HUES48 (cell line): ENCODE data around the gene CCDC102B.

ENCODE experiments used
- H3K27ac ChIP-seq: one replicate; pipeline ENCODE4 v1.7.0; 2013; ENCODE audit warnings: low read depth, low read length, inconsistent platforms
- H3K27me3 ChIP-seq: 2 replicates; pipeline ENCODE4 v1.6.1; 2013; ENCODE audit warnings: mild to moderate bottlenecking, low read length; ENCODE audit not compliant: control insufficient read depth, insufficient read depth
- H3K36me3 ChIP-seq: 2 replicates; pipeline ENCODE4 v1.6.1; 2013; ENCODE audit warnings: low read length; ENCODE audit not compliant: control insufficient read depth, insufficient read depth
- H3K4me1 ChIP-seq: 2 replicates; pipeline ENCODE4 v1.6.1; 2013; ENCODE audit warnings: mild to moderate bottlenecking, low read length; ENCODE audit not compliant: control insufficient read depth, insufficient read depth
- H3K4me3 ChIP-seq: 2 replicates; pipeline ENCODE4 v1.5.1; 2013; ENCODE audit warnings: mild to moderate bottlenecking, low read depth, low read length
- H3K9ac ChIP-seq: 2 replicates; pipeline ENCODE4 v1.6.1; 2013; ENCODE audit warnings: mild to moderate bottlenecking, low read depth, low read length, moderate library complexity
- H3K9me3 ChIP-seq: 2 replicates; pipeline ENCODE4 v1.6.1; 2013; ENCODE audit warnings: low read length; ENCODE audit not compliant: control insufficient read depth, insufficient read depth

The CCDC102B gene

DNA sequence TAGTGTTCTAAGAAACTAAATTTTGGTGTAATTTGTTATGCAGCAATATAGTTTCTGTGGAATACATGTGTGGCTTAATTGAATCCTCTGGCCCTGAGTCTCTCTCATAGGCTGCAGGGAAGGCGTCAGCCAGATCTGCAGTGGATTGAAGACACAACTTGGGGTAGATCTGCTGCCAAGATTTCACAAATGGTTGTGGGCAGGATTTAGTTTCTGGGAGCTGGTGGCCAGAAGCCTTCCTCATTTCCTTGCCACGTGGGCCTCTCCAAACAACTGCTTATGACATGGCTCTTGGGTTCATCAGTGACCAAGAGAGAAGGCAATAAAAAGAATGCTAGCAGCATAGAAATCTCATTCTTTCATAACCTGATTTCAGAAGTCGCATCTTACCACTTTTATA is 28.2 kb downstream of the CCDC102B start:
- Histone ChIP-seq H3K27me3 (no peaks in the 10 kb centered on the region), H3K9ac (no peak overlapping the region), H3K4me3 (no peak overlapping the region), H3K9me3 (no peaks in the 10 kb centered on the region), H3K27ac (no peak overlapping the region), H3K4me1 (0 out of 2 replicates have a peak, but pooled peaks cover 4% of the 10 kb centered on the region), H3K36me3 (no peaks in the 10 kb centered on the region)

DNA sequence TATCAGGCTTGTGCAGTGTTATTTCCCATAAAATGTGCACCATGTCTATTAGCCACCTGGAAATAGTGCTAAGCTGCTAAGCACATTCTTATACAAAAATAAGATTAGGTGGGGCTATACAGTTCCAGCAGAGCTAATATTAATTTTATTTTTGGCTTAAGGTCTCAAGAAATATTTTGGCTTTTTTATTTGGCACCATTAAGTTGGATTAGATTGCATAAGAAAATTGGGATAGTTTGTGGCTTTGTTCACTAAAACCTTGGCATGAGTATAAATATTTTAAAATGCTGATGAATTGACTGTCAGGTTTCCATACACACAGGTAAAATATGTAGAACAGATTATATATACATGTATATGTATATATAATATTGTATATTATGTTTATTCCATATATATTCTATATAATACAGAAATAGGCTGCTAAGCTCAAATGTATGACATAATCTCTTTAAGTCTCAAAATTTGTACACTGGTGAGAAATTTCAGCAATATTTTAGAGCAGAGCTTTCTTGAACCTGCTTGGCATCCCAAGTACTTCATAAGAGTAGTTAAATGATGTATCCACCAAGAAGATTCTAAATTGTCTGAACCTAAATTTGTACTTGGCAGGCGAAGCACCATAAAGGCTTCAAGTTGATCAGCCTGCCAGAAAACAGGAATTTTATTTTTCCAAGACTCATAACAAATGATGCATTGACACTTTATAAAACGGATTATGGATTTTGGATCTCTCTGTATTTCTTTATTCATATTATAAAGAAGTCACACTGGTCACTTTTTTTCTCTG is 32.6 kb downstream of the CCDC102B start:
- Histone ChIP-seq H3K4me3 (no peak overlapping the region), H3K9me3 (no peaks in the 10 kb centered on the region), H3K27me3 (no peaks in the 10 kb centered on the region), H3K4me1 (0 out of 2 replicates have a peak, but pooled peaks cover 4% of the 10 kb centered on the region), H3K36me3 (no peaks in the 10 kb centered on the region), H3K9ac (no peak overlapping the region), H3K27ac (no peak overlapping the region)

DNA sequence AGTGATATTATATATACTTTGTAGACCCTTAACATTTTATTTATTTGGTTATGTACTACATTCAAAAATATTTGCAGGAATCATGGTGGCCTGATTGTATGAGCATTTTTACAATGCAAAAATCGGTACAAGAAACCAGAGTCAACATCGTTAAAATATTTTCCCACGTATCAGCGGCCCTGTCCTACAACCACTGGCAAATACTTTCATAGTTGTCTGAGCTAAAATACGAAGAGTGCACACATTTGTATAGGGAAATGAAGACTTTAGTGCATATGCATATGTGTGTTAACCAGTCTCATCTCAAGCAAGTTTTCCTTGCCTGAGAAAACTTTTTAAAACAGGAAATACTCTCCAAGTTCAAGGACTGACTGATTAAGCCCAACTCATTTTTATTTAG is 35.9 kb downstream of the CCDC102B start:
- Histone ChIP-seq H3K9ac (no peak overlapping the region), H3K4me3 (no peak overlapping the region), H3K27ac (no peak overlapping the region), H3K9me3 (no peaks in the 10 kb centered on the region), H3K27me3 (no peaks in the 10 kb centered on the region), H3K36me3 (no peaks in the 10 kb centered on the region), H3K4me1 (0 out of 2 replicates have a peak, but pooled peaks cover 4% of the 10 kb centered on the region)

DNA sequence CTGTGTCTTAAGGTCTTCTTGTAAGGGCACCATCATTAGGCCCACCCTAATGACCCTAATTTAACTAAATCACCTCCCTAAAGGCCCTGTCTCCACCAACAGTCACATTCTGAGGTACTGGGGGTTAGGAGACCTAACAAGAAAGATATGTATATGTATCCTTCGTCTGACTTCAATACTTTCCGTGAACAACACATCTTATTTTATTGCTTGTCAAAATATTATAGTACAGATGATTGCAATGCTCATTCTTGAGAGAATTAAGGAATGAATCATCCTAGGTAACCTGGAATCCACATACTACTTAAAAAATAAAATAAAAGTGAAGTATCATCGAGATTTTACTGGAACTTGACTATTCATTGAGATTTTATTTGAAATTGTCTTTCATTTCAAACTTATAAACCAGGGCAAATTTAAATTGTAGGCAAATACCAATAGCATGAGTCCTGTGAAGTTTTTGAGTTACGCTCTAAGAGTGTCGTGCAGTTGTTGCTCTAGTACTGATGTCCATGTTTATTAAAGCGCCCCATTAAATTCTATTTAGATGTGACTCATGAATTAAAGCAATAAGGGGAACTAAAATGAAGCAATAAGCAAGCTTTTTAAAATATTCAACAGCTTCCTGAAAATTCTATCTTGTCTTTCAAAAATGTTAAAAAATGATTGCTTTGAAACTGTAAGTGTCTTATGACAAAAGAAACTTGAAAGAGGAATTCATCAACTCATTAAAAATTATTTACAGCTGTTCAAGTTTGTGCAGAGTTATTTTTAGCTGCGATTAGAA is 40.0 kb downstream of the CCDC102B start:
- H3K27ac ChIP-seq = no peak overlapping the region
- H3K9me3 ChIP-seq = no peaks in the 10 kb centered on the region
- H3K9ac ChIP-seq = no peak overlapping the region
- no peaks in the 10 kb centered on the region for H3K27me3 ChIP-seq
- peaks cover 8% of the 10 kb centered on the region; the same call in 1 of the 2 replicates for H3K4me1 ChIP-seq
- H3K36me3 ChIP-seq = no peaks in the 10 kb centered on the region
- no peak overlapping the region for H3K4me3 ChIP-seq

GRCh38 chr18:68839701-68840100 is 41.8 kb downstream of the CCDC102B start:
- no peaks in the 10 kb centered on the region for H3K27me3 ChIP-seq

GRCh38 chr18:68840554-68841263 is 42.8 kb downstream of the CCDC102B start:
- Histone ChIP-seq H3K27ac (peak overlapping the region; percentile 83), H3K4me1 (peaks cover 8% of the 10 kb centered on the region; the same call in 1 of the 2 replicates), H3K9me3 (no peaks in the 10 kb centered on the region), H3K36me3 (no peaks in the 10 kb centered on the region), H3K4me3 (no peak overlapping the region), H3K9ac (no peak overlapping the region), H3K27me3 (no peaks in the 10 kb centered on the region)

More at GRCh38 chr18:68839701-68840100, 41.8 kb downstream of the CCDC102B start:
- H3K27ac ChIP-seq = no peak overlapping the region
- H3K4me3 ChIP-seq = no peak overlapping the region
- peaks cover 8% of the 10 kb centered on the region; the same call in 1 of the 2 replicates for H3K4me1 ChIP-seq
- H3K36me3 ChIP-seq = no peaks in the 10 kb centered on the region
- H3K9me3 ChIP-seq = no peaks in the 10 kb centered on the region
- H3K9ac ChIP-seq = no peak overlapping the region

GRCh38 chr18:68841301-68841700 is 43.4 kb downstream of the CCDC102B start:
- Histone ChIP-seq H3K4me3 (no peak overlapping the region), H3K4me1 (peaks cover 8% of the 10 kb centered on the region; the same call in 1 of the 2 replicates), H3K27me3 (no peaks in the 10 kb centered on the region), H3K9ac (no peak overlapping the region), H3K9me3 (no peaks in the 10 kb centered on the region), H3K36me3 (no peaks in the 10 kb centered on the region), H3K27ac (peak overlapping the region; percentile 66)

DNA sequence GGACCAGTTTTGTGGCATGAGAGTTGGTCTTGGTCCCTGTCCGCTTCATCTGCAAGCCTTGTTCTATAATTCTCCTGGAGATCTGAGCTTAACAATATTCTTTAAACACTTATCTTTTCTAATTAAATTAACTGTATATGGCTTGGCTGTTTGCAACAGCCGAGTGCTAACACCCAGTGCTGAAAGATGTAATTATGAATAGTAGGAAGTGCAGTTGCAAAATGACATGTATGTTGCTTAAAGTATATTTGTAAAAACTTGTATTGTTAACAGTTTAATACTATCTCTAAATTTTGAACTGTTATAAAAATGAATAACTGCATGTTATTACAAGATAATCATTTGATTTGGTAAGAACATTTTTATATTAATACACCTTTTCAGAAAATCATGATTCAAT is 45.1 kb downstream of the CCDC102B start:
- Histone ChIP-seq H3K9ac (no peak overlapping the region), H3K27ac (no peak overlapping the region), H3K9me3 (no peaks in the 10 kb centered on the region), H3K4me3 (no peak overlapping the region), H3K4me1 (peaks cover 8% of the 10 kb centered on the region; the same call in 1 of the 2 replicates), H3K27me3 (no peaks in the 10 kb centered on the region), H3K36me3 (no peaks in the 10 kb centered on the region)

DNA sequence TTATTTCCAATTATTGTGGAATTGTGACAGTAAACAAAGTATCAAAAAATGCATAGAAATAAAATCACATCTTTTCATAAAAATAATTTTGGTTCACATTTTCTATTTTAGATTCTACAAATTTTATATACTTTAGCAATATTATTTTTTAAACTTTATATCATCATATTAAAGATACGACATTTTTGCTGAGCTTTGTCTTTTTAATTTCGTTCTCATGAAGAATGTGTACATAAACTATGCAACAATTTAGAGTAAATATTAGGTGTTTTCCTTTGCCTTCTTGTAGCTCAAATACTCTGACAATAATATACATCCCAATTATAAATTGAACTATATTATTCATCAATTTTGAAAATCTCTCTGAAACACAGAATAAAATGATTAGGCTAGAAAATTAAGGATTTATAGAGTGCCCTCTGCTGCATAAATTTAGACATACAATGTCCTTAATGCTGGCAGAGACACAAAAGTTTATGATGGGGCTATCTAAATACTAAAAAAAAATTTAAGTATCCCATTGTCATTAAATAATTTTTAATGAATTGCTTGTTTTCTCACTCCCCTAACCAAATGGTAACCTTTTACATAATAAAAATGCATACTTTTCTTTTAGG is 45.7 kb downstream of the CCDC102B start:
- Histone ChIP-seq H3K9me3 (no peaks in the 10 kb centered on the region), H3K9ac (no peak overlapping the region), H3K4me3 (no peak overlapping the region), H3K27ac (no peak overlapping the region), H3K36me3 (no peaks in the 10 kb centered on the region), H3K4me1 (peaks cover 8% of the 10 kb centered on the region; the same call in 1 of the 2 replicates), H3K27me3 (no peaks in the 10 kb centered on the region)

GRCh38 chr18:68847219-68847837 is 49.4 kb downstream of the CCDC102B start:
- no peak overlapping the region for H3K4me3 ChIP-seq
- no peaks in the 10 kb centered on the region for H3K27me3 ChIP-seq
- H3K36me3 ChIP-seq = no peaks in the 10 kb centered on the region
- no peaks in the 10 kb centered on the region for H3K4me1 ChIP-seq
- H3K27ac ChIP-seq = no peak overlapping the region
- no peak overlapping the region for H3K9ac ChIP-seq
- no peaks in the 10 kb centered on the region for H3K9me3 ChIP-seq
